DMS53 treated with DMSO at 0.1 percent for 48 hours (cell line): ENCODE measurements around the gene CFAP157.

Source experiments
- DNase-seq: peaks from one replicate; lab custom pipeline; 2025; ENCODE audit not compliant: unreplicated experiment; lab: John Stamatoyannopoulos, UW

CFAP157 gene

DNA sequence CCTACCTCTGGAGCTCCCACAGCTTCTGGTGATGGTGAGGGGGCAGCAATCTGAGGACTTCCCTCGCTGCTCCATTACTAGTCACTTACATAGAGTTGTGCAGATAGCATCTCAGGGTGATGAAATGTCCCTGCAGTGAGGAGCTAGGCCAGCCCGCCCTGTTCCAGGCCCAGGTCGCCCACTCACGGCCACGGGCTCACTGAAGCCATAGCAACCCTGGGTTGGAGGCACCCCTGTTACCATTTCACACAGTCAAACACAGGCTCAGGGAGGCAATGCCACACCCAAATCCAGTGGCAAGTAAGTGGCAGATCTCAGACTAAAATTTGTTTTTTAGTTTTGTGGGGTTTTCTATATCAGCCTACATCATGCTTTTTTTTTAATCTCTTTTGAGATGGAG is 52.1 kb downstream of the CFAP157 start:
- DNase-seq, result no peak

DNA sequence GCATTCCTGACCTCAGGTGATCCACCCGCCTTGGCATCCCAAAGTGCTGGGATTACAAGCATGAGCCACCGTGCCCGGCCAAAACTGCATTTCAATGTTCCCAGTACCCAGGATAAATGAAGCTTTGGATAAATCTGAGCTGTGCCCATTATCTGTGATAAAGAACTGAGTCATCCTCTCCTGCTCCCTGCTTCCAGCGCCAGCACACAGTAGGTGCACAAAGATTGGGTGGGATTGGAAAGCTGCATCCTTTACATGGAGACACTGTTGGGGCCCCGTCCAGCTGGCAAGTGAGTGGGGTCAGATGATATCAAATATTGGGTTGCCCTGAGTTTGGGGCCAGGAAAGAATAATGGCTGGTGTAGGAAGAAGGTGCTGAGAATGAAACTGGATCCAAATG is 54.3 kb downstream of the CFAP157 start:
- no peak for DNase-seq

DNA sequence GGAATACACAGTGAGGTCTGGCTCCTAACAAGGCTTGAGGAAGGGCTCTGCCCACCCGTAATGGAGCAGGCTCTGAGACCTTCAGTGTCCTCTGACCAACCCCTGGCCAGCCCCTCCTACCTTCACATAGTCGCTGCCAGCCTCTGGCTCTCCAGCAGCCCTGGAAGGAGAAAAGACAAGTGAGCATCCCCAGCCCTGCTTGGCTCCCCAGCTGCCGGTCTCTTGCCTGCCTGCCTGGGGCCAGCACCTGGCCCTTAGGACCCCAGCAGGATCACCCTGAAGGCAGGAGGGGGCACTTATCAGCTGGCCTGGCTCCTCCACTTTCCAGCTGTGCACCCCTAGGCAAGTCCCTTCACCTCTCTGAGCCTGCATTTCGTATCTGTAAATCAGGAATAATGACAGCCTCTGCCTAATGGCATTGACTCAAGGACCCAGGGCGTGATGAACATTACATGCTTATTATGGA is 54.7 kb downstream of the CFAP157 start:
- DNase-seq, result no peak

DNA sequence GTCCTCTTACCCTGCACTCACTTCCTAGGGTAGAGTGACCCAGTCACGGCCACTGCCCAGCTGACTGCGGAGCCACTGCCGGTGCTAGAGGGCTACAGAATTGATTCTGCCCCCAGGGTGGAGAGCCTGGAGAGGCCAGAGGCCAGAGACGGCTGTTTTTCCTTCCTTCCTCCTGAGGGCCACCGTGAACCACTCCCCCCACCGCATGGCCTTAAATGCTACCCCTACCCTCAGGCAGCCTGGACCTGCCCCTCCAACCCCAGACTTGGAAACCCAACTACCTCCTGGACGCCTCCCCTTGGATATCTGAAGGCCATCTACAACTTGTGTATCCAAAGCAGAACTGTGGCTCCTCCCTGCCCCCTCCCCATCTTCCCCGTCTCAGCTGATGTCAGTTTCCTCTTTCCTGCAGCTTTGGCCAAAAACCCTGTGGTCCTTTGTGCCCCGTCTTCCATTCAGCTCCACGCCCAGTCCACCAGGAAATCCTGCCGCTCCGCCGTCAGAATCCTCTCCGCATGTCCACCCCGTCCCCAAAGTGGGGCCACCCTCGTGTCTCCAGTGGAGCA is 55.4 kb downstream of the CFAP157 start:
- DNase-seq, result no peak

DNA sequence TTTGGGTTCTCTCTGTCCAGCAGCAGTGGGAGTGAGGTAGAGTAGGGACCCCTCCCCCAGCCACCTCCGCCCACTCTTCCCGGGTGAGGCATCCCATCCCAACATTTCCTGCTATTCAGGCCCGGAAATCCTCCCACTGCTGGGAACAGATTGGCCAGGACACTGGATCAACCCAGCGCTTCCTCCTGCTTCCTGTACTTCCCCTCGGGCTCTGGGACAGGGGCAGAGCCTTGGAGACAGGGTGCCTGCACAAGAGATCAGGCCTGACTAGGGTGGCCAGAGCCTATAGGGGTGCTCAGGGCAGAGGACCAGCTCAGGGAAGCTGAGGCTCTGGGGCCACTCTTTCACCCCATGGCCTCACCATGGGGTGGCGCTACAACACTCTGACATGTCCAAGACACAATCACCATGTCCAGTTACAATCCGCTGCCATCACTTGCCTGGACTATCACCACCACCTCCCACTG is 57.2 kb downstream of the CFAP157 start:
- peak; percentile 10 for DNase-seq

DNA sequence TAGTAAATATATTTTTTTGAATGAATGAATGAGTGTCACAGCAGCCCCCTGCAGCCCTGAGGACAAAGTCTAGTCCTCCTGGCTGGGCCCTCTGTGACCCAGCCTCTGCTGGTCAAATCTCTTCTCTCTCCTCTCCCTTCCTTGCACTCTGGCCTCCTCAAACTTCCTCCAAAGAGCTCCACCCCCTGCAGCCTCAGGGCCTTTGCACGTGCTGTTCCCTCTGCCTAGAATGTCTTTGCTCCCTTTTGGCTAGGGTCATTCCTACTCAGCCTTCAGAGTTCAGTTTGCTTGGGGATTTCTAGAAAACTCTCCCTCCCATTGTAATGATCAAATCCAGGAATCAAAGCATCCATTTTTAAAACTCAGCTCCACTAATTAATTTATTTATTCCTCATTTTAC is 58.6 kb downstream of the CFAP157 start:
- no peak for DNase-seq
